ENCODE measurements around the gene EMILIN3. TPM values are rescaled to one million over a fixed set of nuclear protein-coding genes. Genes with fewer than 3 reads are reported as not detected.
"Not testable (repeated sequence)": the region's sequence is repeated elsewhere in the genome, so short reads cannot be mapped to it uniquely, and the experiment has no call there.

The EMILIN3 gene
- polyA plus RNA-seq, 3 donors, result 7.2 to 7.8 (median 7.5) TPM

DNA sequence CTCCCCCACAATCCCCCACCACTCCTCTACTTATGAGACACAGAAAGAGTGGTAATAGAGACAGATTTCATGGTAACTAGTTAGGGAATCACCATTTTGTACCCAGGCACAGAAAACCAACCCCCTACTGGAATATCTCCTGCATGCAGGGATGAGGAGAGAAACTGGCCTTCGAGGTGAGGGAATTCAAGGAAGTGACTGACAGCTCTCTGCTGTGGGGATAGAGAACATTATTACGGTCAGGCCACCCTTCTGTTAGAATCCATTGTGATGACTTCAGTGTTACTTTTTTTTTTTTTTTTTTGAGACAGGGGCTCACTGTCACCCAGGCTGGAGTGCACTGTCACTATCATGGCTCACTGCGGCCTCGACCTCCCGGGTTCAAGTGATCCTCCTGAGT, 39.4 kb downstream of the EMILIN3 start:
- no peak for DNase-seq (ENCODE audit: low read depth in 3 of 3, low spot score in 2 of 3)

DNA sequence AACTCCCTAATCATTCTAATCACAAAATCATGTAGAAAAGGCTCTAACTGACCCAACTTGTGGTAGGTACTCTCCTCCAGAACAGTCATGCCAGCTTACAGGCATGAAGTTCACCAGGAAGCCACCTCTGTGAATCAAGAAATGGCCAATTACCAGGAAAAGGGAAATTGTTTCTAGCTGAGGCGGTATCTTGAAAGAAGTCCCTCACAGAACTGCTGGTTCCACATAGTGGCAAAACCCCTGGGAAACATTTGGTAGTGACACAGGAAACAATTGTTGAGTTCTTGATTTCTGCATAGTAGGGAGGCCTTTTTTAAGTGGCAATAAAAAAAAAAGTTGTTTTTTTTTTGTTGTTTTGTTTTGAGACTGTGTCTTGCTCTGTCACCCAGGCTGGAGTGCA, 45.6 kb downstream of the EMILIN3 start:
- no peak for DNase-seq (ENCODE audit: low read depth in 3 of 3, low spot score in 2 of 3)

DNA sequence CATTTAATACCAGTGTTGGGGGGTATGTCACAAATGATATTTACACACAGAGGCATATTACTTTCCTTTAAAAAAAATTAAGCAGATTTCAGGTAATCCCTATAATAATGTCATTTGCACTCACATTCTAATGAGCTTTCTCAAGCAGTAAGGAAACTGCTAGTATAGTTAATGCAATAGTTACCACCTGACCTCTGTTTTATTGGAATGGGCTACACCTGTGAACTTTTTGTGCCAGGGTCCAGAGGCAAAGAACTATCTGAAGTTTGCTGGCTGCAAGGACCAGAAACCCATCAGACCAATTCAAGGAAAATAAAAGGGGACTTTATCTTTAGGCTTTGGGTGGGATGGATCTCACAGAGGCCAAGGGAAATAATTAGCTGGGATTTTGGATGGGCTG, 46.2 kb downstream of the EMILIN3 start:
- DNase-seq (ENCODE audit: low read depth in 3 of 3, low spot score in 2 of 3), result no peak

DNA sequence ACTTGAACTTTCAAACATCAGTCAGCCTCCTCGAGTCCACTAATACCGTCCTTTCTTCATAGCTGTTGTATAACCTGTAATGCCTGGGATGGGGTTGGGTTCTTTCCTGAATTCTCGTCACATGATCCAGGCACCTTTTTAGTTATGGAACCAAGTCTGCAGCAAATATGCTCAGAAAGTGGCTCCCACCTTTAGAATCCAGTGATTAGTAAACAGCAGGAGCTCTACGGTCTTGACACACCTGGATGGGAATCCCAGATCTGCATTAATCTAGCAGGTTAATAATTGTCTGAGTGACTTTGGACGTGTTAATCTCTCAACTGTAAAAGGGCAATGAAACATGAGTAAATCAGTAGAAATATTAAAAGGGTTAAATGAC, 48.4 kb downstream of the EMILIN3 start:
- DNase-seq (ENCODE audit: low read depth in 3 of 3, low spot score in 2 of 3), result no peak

DNA sequence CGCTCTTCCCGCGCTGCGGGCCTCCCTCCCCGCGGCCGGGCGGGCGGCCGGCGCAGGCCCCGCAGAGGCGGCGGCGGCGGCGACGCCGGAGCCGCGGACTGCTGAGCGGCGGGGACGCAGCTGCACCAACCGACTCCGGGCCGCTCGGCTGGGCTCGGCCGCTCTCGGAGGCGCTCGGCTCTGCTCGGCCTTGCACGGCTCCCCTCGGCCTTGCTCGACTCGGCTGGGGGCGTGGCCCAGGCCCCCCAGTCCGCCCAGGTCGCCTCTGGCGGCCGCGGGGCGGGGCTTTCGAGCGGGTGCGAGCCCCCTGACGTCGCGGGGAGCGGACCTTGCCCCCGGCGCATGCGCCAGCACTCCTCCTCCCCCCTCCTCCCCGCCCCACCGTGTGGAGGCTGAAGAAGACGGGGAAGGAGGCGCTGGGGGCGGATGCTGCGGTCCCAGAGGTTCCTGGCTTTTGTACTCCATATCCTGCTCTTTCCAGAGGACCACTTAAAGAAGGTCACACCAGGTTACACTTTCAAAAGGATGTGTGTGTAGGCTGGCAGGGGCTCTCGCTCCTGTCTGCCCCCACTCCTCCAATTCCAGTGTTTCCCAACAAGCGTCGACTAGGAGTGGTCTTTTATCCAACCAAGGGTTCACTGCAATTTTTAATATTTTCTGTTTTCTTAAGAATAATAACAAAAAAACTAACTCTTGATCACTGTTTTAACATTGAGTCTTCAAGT, 48.9 kb downstream of the EMILIN3 start, which contains the start of gene ZHX3:
ZHX3 (minus strand) TSS at position 186 of the 725 bp plus-strand sequence. CDS start 112,815 bp downstream, outside the sequence.
- DNase-seq (ENCODE audit: low read depth in 3 of 3, low spot score in 2 of 3), result peak; percentile 72 to 94 (median 92)

DNA sequence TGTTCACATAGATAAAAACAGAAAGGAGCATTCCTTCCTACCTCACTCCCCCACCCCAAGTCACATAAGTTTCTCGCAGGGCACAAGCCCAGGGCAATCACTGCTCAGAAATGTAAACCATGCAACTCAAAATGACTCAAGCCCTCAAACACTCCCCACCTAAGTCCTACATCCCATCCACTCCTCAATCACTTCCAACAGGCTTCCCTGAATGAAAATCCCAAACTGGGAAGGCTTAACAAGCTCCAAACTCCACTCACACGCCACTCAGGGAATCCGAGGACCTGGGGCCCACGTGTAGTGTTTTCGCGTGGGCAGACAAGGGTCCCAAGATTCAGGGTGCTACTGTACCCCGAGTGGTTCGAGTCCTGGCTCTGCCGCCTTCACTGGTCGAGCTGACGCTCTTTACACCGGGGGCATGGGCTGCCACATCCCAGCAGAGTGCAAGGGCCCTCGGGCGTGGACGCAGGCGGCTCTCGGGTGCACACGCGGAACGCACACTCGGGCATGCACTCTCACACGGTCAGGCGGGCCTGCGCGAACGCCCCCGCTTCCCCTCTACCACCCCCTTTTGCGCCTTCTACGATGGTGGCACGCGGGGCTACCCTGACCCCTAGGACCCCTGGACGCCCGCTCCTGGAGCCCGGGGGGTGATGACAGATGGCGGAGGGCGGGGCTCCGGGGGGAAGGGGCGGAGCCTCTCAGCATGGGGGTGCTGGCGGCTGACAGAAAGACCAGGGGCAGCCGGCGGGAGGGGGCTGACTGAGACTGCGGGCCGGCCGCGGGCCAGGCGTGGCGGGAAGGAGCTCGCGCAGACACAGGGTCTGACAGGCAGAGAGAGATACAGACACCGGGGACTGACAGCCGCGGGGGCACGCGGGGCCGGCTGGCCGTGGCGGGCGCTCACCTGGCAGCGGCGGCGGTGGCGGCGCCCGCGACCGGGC, 49.7 kb downstream of the EMILIN3 start:
- DNase-seq (ENCODE audit: low read depth in 3 of 3, low spot score in 2 of 3), result no peak

DNA sequence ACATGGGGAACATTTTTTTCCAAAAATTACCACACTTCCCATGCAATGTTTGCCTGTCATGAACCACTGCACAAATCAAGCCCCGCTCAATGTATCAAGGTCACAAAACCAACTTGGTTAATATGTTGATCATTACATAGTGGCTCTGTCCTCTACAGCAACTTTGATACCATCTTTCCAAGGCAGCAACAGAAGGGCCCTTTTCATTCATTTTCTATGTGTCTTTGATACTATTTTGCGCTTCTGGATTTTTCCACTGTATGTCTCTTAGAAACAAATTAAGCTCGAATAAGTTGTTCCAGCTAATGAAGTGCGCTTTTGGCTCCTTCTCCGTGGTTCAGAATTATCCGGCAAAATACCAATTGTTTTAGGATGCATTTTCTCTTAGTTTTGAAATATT, 50.6 kb downstream of the EMILIN3 start:
- DNase-seq (ENCODE audit: low read depth in 3 of 3, low spot score in 2 of 3), result no peak

DNA sequence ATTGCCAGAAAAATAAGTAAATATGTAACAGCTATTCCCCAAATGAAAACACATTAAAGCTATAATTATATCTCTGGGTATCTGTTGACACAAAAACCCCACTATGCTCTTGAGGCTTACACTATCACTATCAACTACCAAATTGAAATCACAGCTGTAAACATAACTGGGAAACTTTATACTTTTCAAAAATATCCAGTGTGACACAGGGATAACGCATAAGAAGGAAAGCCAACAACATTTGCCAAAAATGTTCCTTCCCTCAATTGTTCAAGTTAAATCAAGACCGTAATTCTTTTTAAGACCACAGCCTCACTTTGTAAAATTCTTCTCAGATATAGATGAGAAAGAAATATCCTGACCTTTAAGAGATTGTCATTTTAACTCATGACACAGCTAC, 52.2 kb downstream of the EMILIN3 start:
- DNase-seq (ENCODE audit: low read depth in 3 of 3, low spot score in 2 of 3), result no peak

DNA sequence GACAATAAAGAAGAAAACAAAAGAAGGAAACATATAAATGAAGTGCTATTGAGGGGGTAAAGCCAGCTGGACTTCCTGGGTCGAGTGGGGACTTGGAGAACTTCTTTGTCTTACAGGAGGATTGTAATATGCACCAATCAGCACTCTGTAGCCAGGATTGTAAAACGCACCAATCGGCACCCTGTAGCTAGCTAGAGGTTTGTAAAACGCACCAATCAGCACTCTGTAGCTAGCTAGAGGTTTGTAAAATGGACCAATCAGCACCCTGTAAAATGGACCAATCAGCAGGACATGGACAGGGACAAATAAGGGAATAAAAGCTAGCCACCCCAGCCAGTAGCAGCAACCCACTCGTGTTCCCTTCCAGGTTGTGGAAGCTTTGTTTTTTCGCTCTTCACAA, 54.6 kb downstream of the EMILIN3 start:
- not testable (repeated sequence) for DNase-seq (ENCODE audit: low read depth in 3 of 3, low spot score in 2 of 3)

Other genes starting within 250 kb of the EMILIN3 start
- gene PLCG1, start 229.3 kb downstream of the EMILIN3 start, polyA plus RNA-seq (ENCODE audit: insufficient read length in 3 of 3), result 100 to 1,000 TPM; 112 to 145 (median 120) TPM
- gene ZHX3, start 49.1 kb downstream of the EMILIN3 start, polyA plus RNA-seq (ENCODE audit: insufficient read length in 3 of 3), result 10 to 100 TPM; 20.0 to 25.8 (median 24.3) TPM
- gene LPIN3, start 26.0 kb downstream of the EMILIN3 start, polyA plus RNA-seq (ENCODE audit: insufficient read length in 3 of 3), result 1 to 10 TPM; 9.1 to 9.4 (median 9.2) TPM

All from right renal cortex interstitium (tissue), 3 donors.